CD8-positive, alpha-beta memory T cell (primary cell): ENCODE measurements around the gene TOX2. TPM values are rescaled to one million over a fixed set of nuclear protein-coding genes. Genes with fewer than 3 reads are reported as not detected.
"Not testable (repeated sequence)": the region's sequence is repeated elsewhere in the genome, so short reads cannot be mapped to it uniquely, and the experiment has no call there.

ENCODE experiments used
- CTCF ChIA-PET: fragments of 350-600 bp; sonication (Branson Sonifier 250); formaldehyde crosslinking; loops from one replicate; lab custom pipeline; 2021; ENCODE audit warnings: antibody characterized with exemption; lab: Charles Lee
- POLR2A ChIA-PET: fragments of 350-600 bp; sonication (Branson Sonifier 250); formaldehyde crosslinking; loops from one replicate; lab custom pipeline; 2021; ENCODE audit warnings: antibody characterized with exemption; lab: Charles Lee
- DNase-seq, 5 donors: peaks; one replicate each; pipeline versions ENCODE4 v3.0.0 to v3.0.0-alpha.2; 2020 to 2022; ENCODE audit warnings: mixed read lengths in 1 of 5
- H3K27ac ChIP-seq: one replicate; pipeline ENCODE4 v1.7.0; 2013; ENCODE audit warnings: low read depth, mild to moderate bottlenecking, low read length, moderate library complexity
- H3K27me3 ChIP-seq: 2 replicates; pipeline ENCODE4 v1.7.0; 2013; ENCODE audit warnings: low read length, mild to moderate bottlenecking; ENCODE audit not compliant: insufficient read depth, poor library complexity, severe bottlenecking
- H3K36me3 ChIP-seq: 2 replicates; pipeline ENCODE4 v1.7.0; 2013; ENCODE audit warnings: mild to moderate bottlenecking, low read length, moderate library complexity; ENCODE audit not compliant: insufficient read depth
- H3K4me1 ChIP-seq: 2 replicates; pipeline ENCODE4 v1.7.0; 2013; ENCODE audit warnings: mild to moderate bottlenecking, low read length, moderate library complexity; ENCODE audit not compliant: insufficient read depth
- H3K4me3 ChIP-seq: 2 replicates; pipeline ENCODE4 v1.7.0; 2013; ENCODE audit warnings: mild to moderate bottlenecking, low read length
- H3K9me3 ChIP-seq: 2 replicates; pipeline ENCODE4 v1.7.0; 2013; ENCODE audit warnings: mild to moderate bottlenecking, low read length
- H3K27ac Mint-ChIP-seq, 8 donors: one replicate each; pipeline ENCODE4 v1.8.0; 2020 to 2021; ENCODE audit warnings: mixed read lengths in 8 of 8, mild to moderate bottlenecking in 6 of 8, inconsistent platforms in 3 of 8, moderate library complexity in 3 of 8
- H3K27me3 Mint-ChIP-seq, 2 donors: one replicate each; pipeline ENCODE4 v1.8.0; 2020 to 2021; ENCODE audit warnings: mixed read lengths in 2 of 2, mild to moderate bottlenecking in 1 of 2, moderate library complexity in 1 of 2
- H3K36me3 Mint-ChIP-seq, 3 donors: one replicate each; pipeline ENCODE4 v1.8.0; 2020 to 2021; ENCODE audit warnings: mixed read lengths in 3 of 3, inconsistent platforms in 1 of 3, mild to moderate bottlenecking in 1 of 3
- H3K4me1 Mint-ChIP-seq, 3 donors: one replicate each; pipeline ENCODE4 v1.8.0; 2020 to 2021; ENCODE audit warnings: mixed read lengths in 3 of 3, inconsistent platforms in 1 of 3, mild to moderate bottlenecking in 1 of 3
- H3K4me3 Mint-ChIP-seq, 7 donors: one replicate each; pipeline ENCODE4 v1.8.0; 2020 to 2021; ENCODE audit warnings: mixed read lengths in 7 of 7, mild to moderate bottlenecking in 6 of 7, moderate library complexity in 4 of 7, inconsistent platforms in 2 of 7
- H3K9me3 Mint-ChIP-seq, 5 donors: one replicate each; pipeline ENCODE4 v1.8.0; 2020 to 2022; ENCODE audit warnings: mixed read lengths in 5 of 5, mild to moderate bottlenecking in 3 of 5, moderate library complexity in 2 of 5, inconsistent platforms in 1 of 5
- polyA plus RNA-seq: library from polyadenylated mRNA; unstranded; fragments of 300-500 nt; fragmentation: Illumina TruSeq; gene quantifications from one replicate; pipeline ENCODE4 v1.2.3, GENCODE V29; 2021
- total RNA-seq, 2 experiments: library from RNA; stranded (reverse); gene quantifications; one replicate each; pipeline ENCODE4 v1.2.3, GENCODE V29; 2021

TOX2 gene
- total and polyA plus RNA-seq, 3 experiments from 2014 or later = 0.35 to 1.2 (median 0.39) TPM

- no peaks in the 10 kb centered on the region for H3K4me1 ChIP-seq
- no peaks in the 10 kb centered on the region for H3K36me3 ChIP-seq
- no peaks in the 10 kb centered on the region for H3K36me3 Mint-ChIP-seq
- ChIA-PET CTCF (no interaction called here), POLR2A (no interaction called here)
- H3K27ac ChIP-seq = no peak overlapping the region
- no peaks in the 10 kb centered on the region for H3K4me1 Mint-ChIP-seq
- DNase-seq = no peak
- H3K27ac Mint-ChIP-seq = no peak overlapping the region
- no peak overlapping the region for H3K4me3 ChIP-seq
- H3K9me3 Mint-ChIP-seq = no peaks in the 10 kb centered on the region
- H3K27me3 ChIP-seq = no peaks in the 10 kb centered on the region
- peaks cover 10 to 40% of the 10 kb centered on the region in 2 donors for H3K27me3 Mint-ChIP-seq
- H3K4me3 Mint-ChIP-seq = no peak overlapping the region
- no peaks in the 10 kb centered on the region for H3K9me3 ChIP-seq
These were observed 125.7 kb downstream of the TOX2 start for GRCh38 chr20:44040202-44040915.

- DNase-seq = no peak
- H3K4me3 Mint-ChIP-seq = no peak overlapping the region
- no peak overlapping the region for H3K27ac ChIP-seq
- ChIA-PET CTCF (no interaction called here), POLR2A (no interaction called here)
- no peak overlapping the region for H3K4me3 ChIP-seq
- H3K9me3 Mint-ChIP-seq = no peaks in the 10 kb centered on the region
- H3K27me3 Mint-ChIP-seq = peaks cover 7 to 40% of the 10 kb centered on the region in 2 donors
- H3K27me3 ChIP-seq = no peaks in the 10 kb centered on the region
- H3K4me1 Mint-ChIP-seq = no peaks in the 10 kb centered on the region
- H3K36me3 ChIP-seq = no peaks in the 10 kb centered on the region
- H3K4me1 ChIP-seq = no peaks in the 10 kb centered on the region
- no peak overlapping the region for H3K27ac Mint-ChIP-seq
- no peaks in the 10 kb centered on the region for H3K9me3 ChIP-seq
- H3K36me3 Mint-ChIP-seq = no peaks in the 10 kb centered on the region
These were observed 126.3 kb downstream of the TOX2 start for GRCh38 chr20:44041001-44041400.

GRCh38 chr20:44044712-44045111, 130.1 kb downstream of the TOX2 start:
- DNase-seq, H3K4me1 ChIP-seq, H3K36me3 Mint-ChIP-seq, H3K36me3 ChIP-seq, CTCF ChIA-PET, H3K27ac ChIP-seq, H3K9me3 ChIP-seq, H3K4me3 Mint-ChIP-seq, H3K27me3 ChIP-seq, H3K4me3 ChIP-seq, H3K27ac Mint-ChIP-seq, POLR2A ChIA-PET, H3K4me1 Mint-ChIP-seq, H3K9me3 Mint-ChIP-seq: not testable (repeated sequence)
- peaks cover 9 to 18% of the 10 kb centered on the region in 2 donors for H3K27me3 Mint-ChIP-seq

GRCh38 chr20:44050327-44050726, 135.7 kb downstream of the TOX2 start:
- ChIA-PET CTCF (interaction anchor here (1.6 kb wide), 1 partner anchor 30 kb away, joined by 6 read pairs; no protein-coding TSS in a partner anchor), POLR2A (no interaction called here)
- Histone ChIP-seq H3K27me3 (no peaks in the 10 kb centered on the region), H3K4me3 (no peak overlapping the region), H3K27ac (no peak overlapping the region), H3K9me3 (no peaks in the 10 kb centered on the region), H3K36me3 (no peaks in the 10 kb centered on the region), H3K4me1 (no peaks in the 10 kb centered on the region)
- H3K4me1 Mint-ChIP-seq = no peaks in the 10 kb centered on the region
- H3K9me3 Mint-ChIP-seq = peaks cover 0 to 3% (median 0%) of the 10 kb centered on the region in 5 donors
- H3K4me3 Mint-ChIP-seq = no peak overlapping the region
- no peaks in the 10 kb centered on the region for H3K36me3 Mint-ChIP-seq
- peaks cover 0 to 1% of the 10 kb centered on the region in 2 donors for H3K27me3 Mint-ChIP-seq
- H3K27ac Mint-ChIP-seq = peak overlapping the region in 1 of 8 donors; percentile 38
- no peak for DNase-seq

- no peak overlapping the region for H3K4me3 ChIP-seq
- H3K4me1 Mint-ChIP-seq = no peaks in the 10 kb centered on the region
- H3K27ac ChIP-seq = no peak overlapping the region
- peaks cover 0 to 2% of the 10 kb centered on the region in 2 donors for H3K27me3 Mint-ChIP-seq
- CTCF ChIA-PET = interaction anchor here (1.6 kb wide), 1 partner anchor 29 kb away, joined by 6 read pairs; no protein-coding TSS in a partner anchor
- no peaks in the 10 kb centered on the region for H3K9me3 ChIP-seq
- no peaks in the 10 kb centered on the region for H3K36me3 Mint-ChIP-seq
- no peak overlapping the region for H3K4me3 Mint-ChIP-seq
- H3K4me1 ChIP-seq = no peaks in the 10 kb centered on the region
- peaks cover 0 to 3% (median 0%) of the 10 kb centered on the region in 5 donors for H3K9me3 Mint-ChIP-seq
- H3K27me3 ChIP-seq = no peaks in the 10 kb centered on the region
- POLR2A ChIA-PET = no interaction called here
- H3K36me3 ChIP-seq = no peaks in the 10 kb centered on the region
- no peak overlapping the region for H3K27ac Mint-ChIP-seq
- DNase-seq = no peak
These were observed 136.4 kb downstream of the TOX2 start for GRCh38 chr20:44050925-44051660.

- no peak overlapping the region for H3K27ac ChIP-seq
- POLR2A ChIA-PET = no interaction called here
- H3K36me3 Mint-ChIP-seq = no peaks in the 10 kb centered on the region
- H3K4me3 ChIP-seq = no peak overlapping the region
- H3K4me1 Mint-ChIP-seq = no peaks in the 10 kb centered on the region
- H3K9me3 ChIP-seq = no peaks in the 10 kb centered on the region
- H3K27me3 Mint-ChIP-seq = peaks cover 0 to 2% of the 10 kb centered on the region in 2 donors
- no peak for DNase-seq
- CTCF ChIA-PET = interaction anchor here (1.6 kb wide), 1 partner anchor 29 kb away, joined by 6 read pairs; no protein-coding TSS in a partner anchor
- no peak overlapping the region for H3K4me3 Mint-ChIP-seq
- H3K9me3 Mint-ChIP-seq = peaks cover 0 to 3% (median 0%) of the 10 kb centered on the region in 5 donors
- no peaks in the 10 kb centered on the region for H3K4me1 ChIP-seq
- no peak overlapping the region for H3K27ac Mint-ChIP-seq
- H3K36me3 ChIP-seq = no peaks in the 10 kb centered on the region
- H3K27me3 ChIP-seq = no peaks in the 10 kb centered on the region
These were observed 137.0 kb downstream of the TOX2 start for GRCh38 chr20:44051661-44052000.

- Histone ChIP-seq H3K9me3 (no peaks in the 10 kb centered on the region), H3K27ac (no peak overlapping the region), H3K4me1 (no peaks in the 10 kb centered on the region), H3K27me3 (no peaks in the 10 kb centered on the region), H3K4me3 (no peak overlapping the region), H3K36me3 (no peaks in the 10 kb centered on the region)
- no peak overlapping the region for H3K4me3 Mint-ChIP-seq
- DNase-seq = no peak
- CTCF ChIA-PET = no interaction called here
- peaks cover 0 to 3% (median 0%) of the 10 kb centered on the region in 5 donors for H3K9me3 Mint-ChIP-seq
- H3K27ac Mint-ChIP-seq = no peak overlapping the region
- no peaks in the 10 kb centered on the region for H3K36me3 Mint-ChIP-seq
- H3K27me3 Mint-ChIP-seq = peaks cover 0 to 2% of the 10 kb centered on the region in 2 donors
- POLR2A ChIA-PET = no interaction called here
- no peaks in the 10 kb centered on the region for H3K4me1 Mint-ChIP-seq
These were observed 137.5 kb downstream of the TOX2 start for GRCh38 chr20:44052166-44052565.

- Mint-ChIP-seq H3K4me1 (no peaks in the 10 kb centered on the region), H3K27me3 (peaks cover 0 to 1% of the 10 kb centered on the region in 2 donors)
- CTCF ChIA-PET = no interaction called here
These were observed 138.4 kb downstream of the TOX2 start for GRCh38 chr20:44053046-44053445.

More at GRCh38 chr20:44053046-44053445, 138.4 kb downstream of the TOX2 start:
- DNase-seq = no peak
- H3K4me3 Mint-ChIP-seq = no peak overlapping the region
- Histone ChIP-seq H3K9me3 (no peaks in the 10 kb centered on the region), H3K4me1 (no peaks in the 10 kb centered on the region), H3K36me3 (no peaks in the 10 kb centered on the region), H3K27ac (no peak overlapping the region), H3K4me3 (no peak overlapping the region), H3K27me3 (no peaks in the 10 kb centered on the region)
- no peaks in the 10 kb centered on the region for H3K36me3 Mint-ChIP-seq
- H3K27ac Mint-ChIP-seq = no peak overlapping the region
- POLR2A ChIA-PET = no interaction called here
- H3K9me3 Mint-ChIP-seq = peaks cover 0 to 3% (median 0%) of the 10 kb centered on the region in 5 donors
